GM23338 (cell line): ENCODE data around the gene RPA3. TPM values are rescaled to one million over a fixed set of nuclear protein-coding genes. Genes with fewer than 3 reads are reported as not detected.

Experiments used
- ATAC-seq: fragments of 200-7000 bp; cut with Tn5 transposase; 3 replicates; pipeline ENCODE4 v1.9.1; 2020
- DNase-seq: peaks from one replicate; pipeline ENCODE4 v3.0.0-alpha.2; 2015; ENCODE audit warnings: low spot score
- H2AFZ ChIP-seq: fragments of 200-600 bp; sonication (generic); 2 replicates; pipeline ENCODE4 v1.8.0; 2016; ENCODE audit warnings: antibody characterized with exemption, mild to moderate bottlenecking, moderate library complexity
- H3F3A ChIP-seq: fragments of 200-600 bp; sonication (generic); replicated peaks from 2 replicates; pipeline ENCODE4 v1.8.0; 2017; ENCODE audit warnings: antibody characterized with exemption, mixed run types, low read depth
- H3K27ac ChIP-seq: fragments of 200-600 bp; sonication (generic); 2 replicates; pipeline ENCODE4 v1.6.1; 2016; ENCODE audit warnings: low read depth
- H3K27me3 ChIP-seq: fragments of 200-600 bp; sonication (generic); 2 replicates; pipeline ENCODE4 v1.8.0; 2016; ENCODE audit warnings: mild to moderate bottlenecking, mixed run types, moderate library complexity; ENCODE audit not compliant: insufficient read depth
- H3K36me3 ChIP-seq: fragments of 200-600 bp; sonication (generic); 2 replicates; pipeline ENCODE4 v1.8.0; 2016; ENCODE audit warnings: mild to moderate bottlenecking; ENCODE audit not compliant: insufficient read depth
- H3K4me1 ChIP-seq: fragments of 200-600 bp; sonication (generic); 2 replicates; pipeline ENCODE4 v1.8.0; 2016; ENCODE audit warnings: mild to moderate bottlenecking, moderate library complexity; ENCODE audit not compliant: insufficient read depth
- H3K4me2 ChIP-seq: fragments of 200-600 bp; sonication (generic); 2 replicates; pipeline ENCODE4 v1.7.1; 2017; ENCODE audit warnings: mixed run types
- H3K4me3 ChIP-seq: fragments of 200-600 bp; sonication (generic); 2 replicates; pipeline ENCODE4 v1.6.1; 2016; ENCODE audit warnings: mixed run types
- H3K79me2 ChIP-seq: fragments of 200-600 bp; sonication (generic); replicated peaks from 2 replicates; pipeline ENCODE4 v1.8.0; 2017; ENCODE audit warnings: mild to moderate bottlenecking; ENCODE audit not compliant: insufficient read depth
- H3K9me2 ChIP-seq: fragments of 200-600 bp; sonication (generic); 2 replicates; pipeline ENCODE4 v1.8.0; 2017; ENCODE audit not compliant: insufficient read depth
- H4K20me1 ChIP-seq: fragments of 200-600 bp; sonication (generic); replicated peaks from 2 replicates; pipeline ENCODE4 v1.8.0; 2017; ENCODE audit warnings: mild to moderate bottlenecking; ENCODE audit not compliant: insufficient read depth
- H3K27ac Mint-ChIP-seq: 2 replicates; pipeline ENCODE4 v1.8.0; 2020; ENCODE audit warnings: inconsistent platforms, mild to moderate bottlenecking, moderate library complexity, mixed read lengths
- H3K27me3 Mint-ChIP-seq: 3 replicates; pipeline ENCODE4 v1.8.0; 2022; ENCODE audit warnings: low read depth, mild to moderate bottlenecking, moderate library complexity, mixed read lengths, inconsistent platforms; ENCODE audit not compliant: insufficient read depth, poor library complexity
- H3K36me3 Mint-ChIP-seq: 3 replicates; pipeline ENCODE4 v1.8.0; 2021; ENCODE audit warnings: low read depth, mild to moderate bottlenecking, inconsistent platforms, moderate library complexity, mixed read lengths
- H3K4me1 Mint-ChIP-seq: 3 replicates; pipeline ENCODE4 v1.8.0; 2020; ENCODE audit warnings: mild to moderate bottlenecking, inconsistent platforms, mixed read lengths
- H3K4me3 Mint-ChIP-seq: 3 replicates; pipeline ENCODE4 v1.8.0; 2021; ENCODE audit warnings: moderate library complexity, mild to moderate bottlenecking, inconsistent platforms, mixed read lengths
- H3K9me3 Mint-ChIP-seq: 3 replicates; pipeline ENCODE4 v1.8.0; 2020; ENCODE audit warnings: moderate library complexity, mild to moderate bottlenecking, inconsistent platforms, mixed read lengths
- CREB1 ChIP-seq: fragments of 250-450 bp; sonication (Bioruptor Pico); IDR thresholded peaks from 2 replicates; pipeline ENCODE4 v1.5.0; 2020; ENCODE audit warnings: low read depth, mild to moderate bottlenecking, moderate library complexity
- NANOG ChIP-seq: IDR thresholded peaks from 2 replicates; pipeline ENCODE4 v1.6.1; 2016; ENCODE audit warnings: antibody characterized with exemption, borderline replicate concordance
- POLR2AphosphoS5 ChIP-seq: IDR thresholded peaks from 2 replicates; pipeline ENCODE4 v1.6.1; 2016; ENCODE audit warnings: antibody characterized with exemption, low read depth
- STAT1 ChIP-seq: IDR thresholded peaks from one replicate; pipeline ENCODE4 v1.6.1; 2016; ENCODE audit warnings: antibody characterized with exemption; ENCODE audit not compliant: unreplicated experiment
- polyA plus RNA-seq: library from polyadenylated mRNA; unstranded; fragments of >200 nt; fragmentation: Nextera tagmentation; extraction: Ambion mirVana; gene quantifications from 2 replicates; pipeline ENCODE4 v1.2.1, GENCODE V29; 2016
- total RNA-seq: library from RNA; depleted of rRNA; stranded (reverse); fragments of >200 nt; shearing (Covaris generic); gene quantifications from 2 replicates; pipeline ENCODE4 v1.2.3, GENCODE V29; 2014
- TF ChIP-seq, protein P1 (sequence below): fragments of 250-450 bp; sonication (Bioruptor Pico); IDR thresholded peaks from 2 replicates; pipeline ENCODE4 v1.5.0; 2020; ENCODE audit warnings: mild to moderate bottlenecking, moderate library complexity
- TF ChIP-seq, protein P2 (sequence below): IDR thresholded peaks from one replicate; pipeline ENCODE4 v1.6.1; 2018; ENCODE audit warnings: antibody characterized with exemption; ENCODE audit not compliant: unreplicated experiment
- TF ChIP-seq, protein P3 (sequence below), 2 experiments: fragments of 200-600 bp in 1 of 2; sonication (generic) in 1 of 2; conservative IDR thresholded peaks; 2 replicates each; pipeline versions ENCODE4 v1.5.1 to v1.6.1; 2016 to 2017; ENCODE audit warnings: antibody characterized with exemption in 2 of 2, low read depth in 2 of 2, mild to moderate bottlenecking in 2 of 2, moderate library complexity in 1 of 2

Gene RPA3
- total and polyA plus RNA-seq, 2 experiments from 2014 or later, result 74.9 to 287 TPM

DNA sequence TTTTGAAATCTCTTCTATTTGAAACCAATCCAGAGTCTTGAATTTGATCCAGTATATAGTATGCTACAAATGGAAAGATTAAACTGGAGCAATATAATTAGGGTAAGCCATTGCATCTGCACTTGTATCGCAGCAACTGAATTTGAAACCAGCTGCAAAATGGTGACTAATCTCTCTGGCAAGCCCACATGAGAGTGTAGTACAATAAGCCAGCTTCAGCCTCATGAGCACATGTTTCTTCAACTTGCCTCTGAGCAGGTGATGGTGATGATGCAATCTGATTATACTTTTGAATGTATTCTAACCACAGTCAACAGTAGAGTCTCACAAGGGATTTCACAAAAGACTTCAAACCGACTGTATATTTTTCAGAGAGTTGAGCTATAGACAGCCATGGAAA lies 829 bp upstream of the RPA3 start:
- no peak overlapping the region for H3K27ac ChIP-seq
- ATAC-seq, result no peak
- H3K27me3 Mint-ChIP-seq, result no peaks in the 10 kb centered on the region

DNA sequence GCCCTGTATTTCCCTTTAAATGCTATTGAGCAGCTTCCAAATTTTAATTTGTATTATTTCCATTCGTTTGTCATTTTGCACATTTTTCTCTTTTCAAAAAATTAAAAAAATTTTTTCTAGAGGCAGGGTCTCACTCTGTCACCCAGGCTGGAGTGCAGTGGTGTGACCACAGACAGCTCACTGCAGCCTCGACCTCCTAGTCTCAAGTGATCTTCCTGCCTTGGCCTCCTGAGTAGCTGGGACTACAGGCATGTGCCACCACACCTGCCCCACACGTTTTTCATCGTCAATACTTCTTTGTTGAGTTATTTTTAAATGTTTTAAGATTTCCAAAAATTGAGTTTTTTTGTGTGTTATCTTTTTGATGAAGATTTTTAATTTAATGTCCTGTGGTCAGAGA lies 4.7 kb downstream of the RPA3 start:
- no peak overlapping the region for H3K4me3 ChIP-seq
- H3K4me1 Mint-ChIP-seq, result peaks cover 18% of the 10 kb centered on the region
- H3K79me2 ChIP-seq, result no peaks in the 10 kb centered on the region
- TF ChIP-seq, protein P1, sequence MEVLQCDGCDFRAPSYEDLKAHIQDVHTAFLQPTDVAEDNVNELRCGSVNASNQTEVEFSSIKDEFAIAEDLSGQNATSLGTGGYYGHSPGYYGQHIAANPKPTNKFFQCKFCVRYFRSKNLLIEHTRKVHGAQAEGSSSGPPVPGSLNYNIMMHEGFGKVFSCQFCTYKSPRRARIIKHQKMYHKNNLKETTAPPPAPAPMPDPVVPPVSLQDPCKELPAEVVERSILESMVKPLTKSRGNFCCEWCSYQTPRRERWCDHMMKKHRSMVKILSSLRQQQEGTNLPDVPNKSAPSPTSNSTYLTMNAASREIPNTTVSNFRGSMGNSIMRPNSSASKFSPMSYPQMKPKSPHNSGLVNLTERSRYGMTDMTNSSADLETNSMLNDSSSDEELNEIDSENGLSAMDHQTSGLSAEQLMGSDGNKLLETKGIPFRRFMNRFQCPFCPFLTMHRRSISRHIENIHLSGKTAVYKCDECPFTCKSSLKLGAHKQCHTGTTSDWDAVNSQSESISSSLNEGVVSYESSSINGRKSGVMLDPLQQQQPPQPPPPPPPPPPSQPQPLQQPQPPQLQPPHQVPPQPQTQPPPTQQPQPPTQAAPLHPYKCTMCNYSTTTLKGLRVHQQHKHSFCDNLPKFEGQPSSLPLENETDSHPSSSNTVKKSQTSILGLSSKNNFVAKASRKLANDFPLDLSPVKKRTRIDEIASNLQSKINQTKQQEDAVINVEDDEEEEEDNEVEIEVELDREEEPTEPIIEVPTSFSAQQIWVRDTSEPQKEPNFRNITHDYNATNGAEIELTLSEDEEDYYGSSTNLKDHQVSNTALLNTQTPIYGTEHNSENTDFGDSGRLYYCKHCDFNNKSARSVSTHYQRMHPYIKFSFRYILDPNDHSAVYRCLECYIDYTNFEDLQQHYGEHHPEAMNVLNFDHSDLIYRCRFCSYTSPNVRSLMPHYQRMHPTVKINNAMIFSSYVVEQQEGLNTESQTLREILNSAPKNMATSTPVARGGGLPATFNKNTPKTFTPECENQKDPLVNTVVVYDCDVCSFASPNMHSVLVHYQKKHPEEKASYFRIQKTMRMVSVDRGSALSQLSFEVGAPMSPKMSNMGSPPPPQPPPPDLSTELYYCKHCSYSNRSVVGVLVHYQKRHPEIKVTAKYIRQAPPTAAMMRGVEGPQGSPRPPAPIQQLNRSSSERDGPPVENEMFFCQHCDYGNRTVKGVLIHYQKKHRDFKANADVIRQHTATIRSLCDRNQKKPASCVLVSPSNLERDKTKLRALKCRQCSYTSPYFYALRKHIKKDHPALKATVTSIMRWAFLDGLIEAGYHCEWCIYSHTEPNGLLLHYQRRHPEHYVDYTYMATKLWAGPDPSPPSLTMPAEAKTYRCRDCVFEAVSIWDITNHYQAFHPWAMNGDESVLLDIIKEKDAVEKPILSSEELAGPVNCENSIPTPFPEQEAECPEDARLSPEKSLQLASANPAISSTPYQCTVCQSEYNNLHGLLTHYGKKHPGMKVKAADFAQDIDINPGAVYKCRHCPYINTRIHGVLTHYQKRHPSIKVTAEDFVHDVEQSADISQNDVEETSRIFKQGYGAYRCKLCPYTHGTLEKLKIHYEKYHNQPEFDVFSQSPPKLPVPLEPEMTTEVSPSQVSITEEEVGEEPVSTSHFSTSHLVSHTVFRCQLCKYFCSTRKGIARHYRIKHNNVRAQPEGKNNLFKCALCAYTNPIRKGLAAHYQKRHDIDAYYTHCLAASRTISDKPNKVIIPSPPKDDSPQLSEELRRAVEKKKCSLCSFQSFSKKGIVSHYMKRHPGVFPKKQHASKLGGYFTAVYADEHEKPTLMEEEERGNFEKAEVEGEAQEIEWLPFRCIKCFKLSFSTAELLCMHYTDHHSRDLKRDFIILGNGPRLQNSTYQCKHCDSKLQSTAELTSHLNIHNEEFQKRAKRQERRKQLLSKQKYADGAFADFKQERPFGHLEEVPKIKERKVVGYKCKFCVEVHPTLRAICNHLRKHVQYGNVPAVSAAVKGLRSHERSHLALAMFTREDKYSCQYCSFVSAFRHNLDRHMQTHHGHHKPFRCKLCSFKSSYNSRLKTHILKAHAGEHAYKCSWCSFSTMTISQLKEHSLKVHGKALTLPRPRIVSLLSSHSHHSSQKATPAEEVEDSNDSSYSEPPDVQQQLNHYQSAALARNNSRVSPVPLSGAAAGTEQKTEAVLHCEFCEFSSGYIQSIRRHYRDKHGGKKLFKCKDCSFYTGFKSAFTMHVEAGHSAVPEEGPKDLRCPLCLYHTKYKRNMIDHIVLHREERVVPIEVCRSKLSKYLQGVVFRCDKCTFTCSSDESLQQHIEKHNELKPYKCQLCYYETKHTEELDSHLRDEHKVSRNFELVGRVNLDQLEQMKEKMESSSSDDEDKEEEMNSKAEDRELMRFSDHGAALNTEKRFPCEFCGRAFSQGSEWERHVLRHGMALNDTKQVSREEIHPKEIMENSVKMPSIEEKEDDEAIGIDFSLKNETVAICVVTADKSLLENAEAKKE (CRISPR knock-in tag), result no peak
- no peak for TF ChIP-seq STAT1
- no peak for TF ChIP-seq NANOG
- no peak for TF ChIP-seq CREB1
- TF ChIP-seq POLR2AphosphoS5, result no peak
- TF ChIP-seq, protein P2, sequence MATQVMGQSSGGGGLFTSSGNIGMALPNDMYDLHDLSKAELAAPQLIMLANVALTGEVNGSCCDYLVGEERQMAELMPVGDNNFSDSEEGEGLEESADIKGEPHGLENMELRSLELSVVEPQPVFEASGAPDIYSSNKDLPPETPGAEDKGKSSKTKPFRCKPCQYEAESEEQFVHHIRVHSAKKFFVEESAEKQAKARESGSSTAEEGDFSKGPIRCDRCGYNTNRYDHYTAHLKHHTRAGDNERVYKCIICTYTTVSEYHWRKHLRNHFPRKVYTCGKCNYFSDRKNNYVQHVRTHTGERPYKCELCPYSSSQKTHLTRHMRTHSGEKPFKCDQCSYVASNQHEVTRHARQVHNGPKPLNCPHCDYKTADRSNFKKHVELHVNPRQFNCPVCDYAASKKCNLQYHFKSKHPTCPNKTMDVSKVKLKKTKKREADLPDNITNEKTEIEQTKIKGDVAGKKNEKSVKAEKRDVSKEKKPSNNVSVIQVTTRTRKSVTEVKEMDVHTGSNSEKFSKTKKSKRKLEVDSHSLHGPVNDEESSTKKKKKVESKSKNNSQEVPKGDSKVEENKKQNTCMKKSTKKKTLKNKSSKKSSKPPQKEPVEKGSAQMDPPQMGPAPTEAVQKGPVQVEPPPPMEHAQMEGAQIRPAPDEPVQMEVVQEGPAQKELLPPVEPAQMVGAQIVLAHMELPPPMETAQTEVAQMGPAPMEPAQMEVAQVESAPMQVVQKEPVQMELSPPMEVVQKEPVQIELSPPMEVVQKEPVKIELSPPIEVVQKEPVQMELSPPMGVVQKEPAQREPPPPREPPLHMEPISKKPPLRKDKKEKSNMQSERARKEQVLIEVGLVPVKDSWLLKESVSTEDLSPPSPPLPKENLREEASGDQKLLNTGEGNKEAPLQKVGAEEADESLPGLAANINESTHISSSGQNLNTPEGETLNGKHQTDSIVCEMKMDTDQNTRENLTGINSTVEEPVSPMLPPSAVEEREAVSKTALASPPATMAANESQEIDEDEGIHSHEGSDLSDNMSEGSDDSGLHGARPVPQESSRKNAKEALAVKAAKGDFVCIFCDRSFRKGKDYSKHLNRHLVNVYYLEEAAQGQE, result no peak

More for the DNA sequence above, 829 bp upstream of the RPA3 start:
- Histone ChIP-seq H3K4me3 (no peak overlapping the region), H3K36me3 (no peaks in the 10 kb centered on the region), H4K20me1 (no peaks in the 10 kb centered on the region), H3K9me2 (0 out of 2 replicates have a peak, but pooled peaks cover 3% of the 10 kb centered on the region), H3K27me3 (no peaks in the 10 kb centered on the region), H2AFZ (no peak overlapping the region), H3K4me2 (no peak overlapping the region), H3K79me2 (no peaks in the 10 kb centered on the region), H3K4me1 (no peaks in the 10 kb centered on the region; the same call in 1 of the 2 replicates), H3F3A (no peaks in the 10 kb centered on the region)
- H3K9me3 Mint-ChIP-seq, result no peaks in the 10 kb centered on the region
- no peak overlapping the region for H3K4me3 Mint-ChIP-seq
- DNase-seq, result no peak
- H3K27ac Mint-ChIP-seq, result no peak overlapping the region
- peaks cover 3% of the 10 kb centered on the region; the same call in 1 of the 3 replicates for H3K36me3 Mint-ChIP-seq
- TF ChIP-seq, protein P3, sequence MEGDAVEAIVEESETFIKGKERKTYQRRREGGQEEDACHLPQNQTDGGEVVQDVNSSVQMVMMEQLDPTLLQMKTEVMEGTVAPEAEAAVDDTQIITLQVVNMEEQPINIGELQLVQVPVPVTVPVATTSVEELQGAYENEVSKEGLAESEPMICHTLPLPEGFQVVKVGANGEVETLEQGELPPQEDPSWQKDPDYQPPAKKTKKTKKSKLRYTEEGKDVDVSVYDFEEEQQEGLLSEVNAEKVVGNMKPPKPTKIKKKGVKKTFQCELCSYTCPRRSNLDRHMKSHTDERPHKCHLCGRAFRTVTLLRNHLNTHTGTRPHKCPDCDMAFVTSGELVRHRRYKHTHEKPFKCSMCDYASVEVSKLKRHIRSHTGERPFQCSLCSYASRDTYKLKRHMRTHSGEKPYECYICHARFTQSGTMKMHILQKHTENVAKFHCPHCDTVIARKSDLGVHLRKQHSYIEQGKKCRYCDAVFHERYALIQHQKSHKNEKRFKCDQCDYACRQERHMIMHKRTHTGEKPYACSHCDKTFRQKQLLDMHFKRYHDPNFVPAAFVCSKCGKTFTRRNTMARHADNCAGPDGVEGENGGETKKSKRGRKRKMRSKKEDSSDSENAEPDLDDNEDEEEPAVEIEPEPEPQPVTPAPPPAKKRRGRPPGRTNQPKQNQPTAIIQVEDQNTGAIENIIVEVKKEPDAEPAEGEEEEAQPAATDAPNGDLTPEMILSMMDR (conservative IDR thresholded peaks at IDR 0.05; ENCODE audit: low read depth in 2 of 2), result no peak
- peaks cover 8% of the 10 kb centered on the region; the same call in 2 of the 3 replicates for H3K4me1 Mint-ChIP-seq

More for the DNA sequence above, 4.7 kb downstream of the RPA3 start:
- Histone ChIP-seq H3K4me1 (peaks cover 11% of the 10 kb centered on the region), H3F3A (no peaks in the 10 kb centered on the region), H4K20me1 (no peaks in the 10 kb centered on the region), H2AFZ (no peak overlapping the region), H3K36me3 (no peaks in the 10 kb centered on the region), H3K9me2 (no peaks in the 10 kb centered on the region), H3K4me2 (no peak overlapping the region), H3K27me3 (no peaks in the 10 kb centered on the region), H3K27ac (no peak overlapping the region)
- Mint-ChIP-seq H3K27ac (no peak overlapping the region), H3K4me3 (no peak overlapping the region), H3K36me3 (no peaks in the 10 kb centered on the region), H3K9me3 (no peaks in the 10 kb centered on the region), H3K27me3 (no peaks in the 10 kb centered on the region)
- ATAC-seq, result no peak
- no peak for DNase-seq
